Hindlimb muscle (tissue), 1 donor: ENCODE data around the gene PDK4. TPM values are rescaled to one million over a fixed set of nuclear protein-coding genes. Genes with fewer than 3 reads are reported as not detected.
"Not testable (repeated sequence)": the region's sequence is repeated elsewhere in the genome, so short reads cannot be mapped to it uniquely, and the experiment has no call there.

ENCODE experiments used
- DNase-seq: peaks from one replicate; pipeline ENCODE4 v3.0.0-alpha.2; 2013
- polyA plus RNA-seq: library from polyadenylated mRNA; unstranded; fragments of 120-200 nt; gene quantifications from one replicate; pipeline ENCODE4 v1.2.1, GENCODE V29; 2013; ENCODE audit not compliant: insufficient read length

PDK4 gene
- polyA plus RNA-seq = 19.2 TPM

DNA sequence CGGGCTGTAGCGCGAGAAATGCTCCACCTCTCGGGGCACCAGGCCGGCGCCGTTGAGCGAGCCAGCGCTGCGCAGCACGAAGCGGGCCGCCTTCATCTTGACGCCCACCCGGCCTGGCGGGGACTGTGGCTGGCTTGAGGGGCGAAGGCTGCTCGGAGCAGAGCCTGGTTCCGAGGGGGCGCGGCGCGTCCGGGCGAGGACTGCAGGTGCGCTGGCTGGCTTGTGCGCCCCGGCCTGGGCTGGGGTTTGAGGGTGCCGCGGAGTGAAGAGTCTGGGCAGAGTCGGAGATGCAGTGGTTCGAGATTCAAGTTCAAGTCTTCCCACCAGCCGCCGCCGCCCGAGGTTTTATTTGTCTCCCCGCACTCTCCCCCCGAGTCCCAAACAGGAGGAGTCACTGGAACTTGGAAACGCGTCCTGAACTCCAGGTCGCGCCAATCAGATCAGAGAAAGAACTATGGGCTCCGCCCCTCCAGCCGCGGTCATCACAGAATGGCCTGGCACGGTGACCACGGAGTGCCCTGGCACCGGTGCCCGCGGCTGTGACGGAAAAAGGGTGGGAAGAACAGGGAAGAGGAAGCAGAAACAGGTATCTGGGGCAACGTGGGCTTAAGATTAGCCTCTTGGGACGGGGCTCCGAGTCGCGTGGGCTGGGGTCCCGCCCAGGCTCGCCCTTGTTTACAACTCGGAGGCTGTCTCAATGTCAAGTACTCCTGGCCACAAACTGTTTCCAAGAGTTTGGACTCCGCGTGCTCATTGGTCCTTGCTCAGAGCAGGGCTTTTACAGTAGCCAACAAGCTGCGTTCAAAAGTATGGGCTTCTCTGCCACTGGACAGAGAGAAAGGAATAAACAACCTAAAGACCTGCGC is at the start of gene PDK4:
Gene PDK4, minus strand, starts transcription at position 319 of the 866 bp plus-strand sequence. Its CDS starts 223 bp downstream, at position 96.
- peak; percentile 90 for DNase-seq

DNA sequence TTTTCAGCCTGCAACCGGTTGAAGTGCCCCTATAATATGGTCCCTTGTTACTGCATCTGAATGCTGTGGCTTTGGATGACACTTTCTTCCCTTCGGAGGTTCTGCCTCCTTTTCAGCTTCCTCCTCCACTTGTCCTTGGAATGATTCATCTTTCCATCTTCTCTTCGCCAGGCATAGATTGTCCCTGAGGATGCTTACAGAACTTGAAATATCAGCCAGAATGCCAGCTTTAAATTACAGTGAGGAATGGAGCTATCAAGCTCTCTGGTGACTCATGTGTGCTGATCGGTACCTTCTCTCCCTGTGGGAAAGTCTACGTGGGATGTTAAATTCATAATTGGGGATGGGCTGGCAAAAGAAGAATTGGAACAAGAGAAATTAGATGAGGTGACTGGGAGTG is 45.9 kb upstream of the PDK4 start:
- no peak for DNase-seq

DNA sequence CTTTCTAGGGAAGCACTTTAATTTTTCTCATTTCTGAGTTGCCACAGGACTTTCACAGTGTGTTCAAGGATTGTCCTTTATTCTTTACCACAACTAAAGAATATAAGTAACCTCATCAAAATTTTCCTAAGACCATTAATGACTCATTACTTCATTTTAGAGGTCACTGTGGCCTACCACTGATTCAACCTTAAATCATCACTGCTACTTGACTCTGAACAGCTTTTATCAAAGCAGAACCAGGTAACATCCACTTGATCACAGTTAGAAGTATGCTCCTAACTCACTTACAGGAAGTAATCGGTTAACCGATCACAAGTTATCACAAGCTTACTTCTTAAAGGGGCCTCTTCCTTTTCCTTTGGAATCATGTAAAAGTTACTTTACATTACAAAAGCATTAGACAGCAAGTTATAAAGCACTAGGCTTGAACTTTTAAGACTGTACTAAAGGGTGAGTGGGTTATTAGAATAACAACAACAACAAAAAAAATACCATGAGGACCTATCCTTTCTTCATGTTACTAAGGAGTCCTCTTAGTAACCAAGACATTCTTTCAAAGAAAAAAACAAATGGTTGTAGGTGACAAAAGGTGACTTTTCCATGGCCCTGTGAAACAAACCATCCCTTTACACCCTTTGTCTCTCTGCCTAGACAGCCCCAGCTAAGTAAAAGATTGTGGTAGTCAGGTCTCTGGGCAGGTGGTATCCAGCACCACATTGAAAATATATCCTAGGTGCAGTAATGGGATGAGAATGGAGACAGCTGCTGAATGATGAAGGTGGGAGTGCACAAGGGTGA is 40.0 kb upstream of the PDK4 start:
- DNase-seq = no peak

DNA sequence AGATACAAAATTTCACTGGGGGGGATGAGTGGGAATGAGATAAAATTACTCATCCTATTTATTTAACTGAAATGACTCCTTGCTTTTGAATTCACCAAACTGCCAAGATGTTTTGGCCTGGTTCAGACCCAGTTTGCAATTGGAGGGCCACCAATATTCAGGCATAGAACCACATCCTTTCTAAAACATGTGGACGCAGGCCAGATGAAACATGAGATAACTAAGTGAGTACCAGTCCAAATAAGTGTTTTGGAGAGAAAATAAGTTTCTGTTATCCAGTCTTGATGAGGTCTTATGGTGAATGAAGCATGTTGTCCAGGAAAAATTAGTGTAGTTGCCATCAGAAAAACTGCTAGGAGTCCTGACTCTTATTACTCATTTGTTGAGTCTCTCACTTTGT is 36.3 kb upstream of the PDK4 start:
- no peak for DNase-seq

DNA sequence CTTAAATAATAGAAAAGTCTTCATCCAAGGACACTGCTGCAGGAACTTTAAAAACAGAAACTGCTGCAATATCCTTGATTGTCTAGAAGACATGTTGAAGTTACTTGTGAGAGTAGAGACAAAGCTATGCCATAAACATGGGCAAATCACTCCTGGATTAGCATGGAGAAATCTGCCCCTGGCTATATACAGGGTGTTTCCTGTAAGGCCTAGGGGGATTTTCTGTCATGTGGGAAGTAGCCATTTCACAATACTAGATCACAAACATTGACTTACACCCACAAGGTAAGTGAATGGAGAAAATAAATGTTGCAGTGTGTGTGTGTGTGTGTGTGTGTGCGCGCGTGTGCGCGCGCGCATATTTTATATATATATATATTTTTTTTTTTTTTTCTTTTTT is 35.2 kb upstream of the PDK4 start:
- no peak for DNase-seq

DNA sequence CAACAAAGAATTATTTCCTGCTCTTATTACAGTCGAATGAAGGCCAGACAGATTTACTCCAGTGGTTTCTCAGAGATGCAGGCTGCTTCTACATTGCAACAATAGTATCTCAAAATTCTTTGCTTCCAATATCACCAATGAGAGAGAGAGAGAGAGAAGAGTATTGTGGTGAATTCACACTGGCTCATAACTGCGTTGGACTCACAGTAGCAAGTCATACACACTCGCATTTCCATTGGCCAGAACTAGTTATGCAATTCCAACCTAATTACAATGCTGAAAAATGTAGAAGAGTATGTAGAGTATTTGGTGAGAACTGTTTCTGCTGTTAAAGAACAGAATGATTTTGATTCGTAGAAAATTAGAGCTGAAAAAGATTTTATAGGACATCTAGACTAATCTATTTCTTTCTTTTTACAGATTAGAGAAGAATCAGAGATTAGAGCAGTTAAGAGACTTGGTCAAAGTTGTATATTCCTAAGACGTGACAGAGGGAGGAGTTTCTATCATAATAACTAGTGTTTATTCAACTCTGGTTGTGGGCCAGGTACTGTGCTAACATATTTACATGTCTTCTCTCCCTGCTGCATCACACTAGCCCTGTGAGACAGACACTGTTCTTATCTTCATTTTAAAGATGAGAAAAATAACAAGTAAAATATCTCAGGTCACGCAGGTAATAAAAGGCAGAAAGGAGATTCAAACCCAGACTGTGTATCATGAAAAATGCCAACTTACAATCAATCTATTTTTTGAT is 34.6 kb upstream of the PDK4 start:
- DNase-seq = no peak

DNA sequence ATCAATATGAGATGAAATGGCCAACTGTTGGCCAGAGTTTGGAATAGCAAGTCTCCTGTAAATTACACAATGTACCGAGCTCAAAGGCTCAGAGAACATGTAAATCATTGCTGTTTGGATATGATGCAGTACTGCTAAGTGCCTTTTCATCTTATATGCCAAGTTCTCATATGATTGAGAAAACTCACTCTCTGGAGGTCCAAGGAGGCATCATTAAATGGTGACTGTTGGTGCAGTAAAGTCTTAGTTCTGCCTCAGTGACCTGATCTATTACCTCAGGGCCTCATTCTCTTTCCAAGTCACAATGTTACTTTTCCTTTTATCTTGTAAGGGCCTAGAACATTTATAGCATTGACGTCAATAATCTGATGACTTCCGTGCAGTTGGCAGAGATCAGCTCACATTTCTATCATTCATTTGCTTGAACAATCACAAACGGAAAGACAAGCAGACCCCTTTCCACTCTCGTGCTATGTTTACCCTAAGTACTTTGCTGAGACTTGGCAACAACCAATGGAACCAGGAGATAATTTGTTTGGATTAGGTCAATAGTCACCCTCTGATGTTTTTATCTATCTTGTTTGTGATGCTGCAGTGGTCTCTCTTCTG is 32.6 kb upstream of the PDK4 start:
- DNase-seq = no peak

DNA sequence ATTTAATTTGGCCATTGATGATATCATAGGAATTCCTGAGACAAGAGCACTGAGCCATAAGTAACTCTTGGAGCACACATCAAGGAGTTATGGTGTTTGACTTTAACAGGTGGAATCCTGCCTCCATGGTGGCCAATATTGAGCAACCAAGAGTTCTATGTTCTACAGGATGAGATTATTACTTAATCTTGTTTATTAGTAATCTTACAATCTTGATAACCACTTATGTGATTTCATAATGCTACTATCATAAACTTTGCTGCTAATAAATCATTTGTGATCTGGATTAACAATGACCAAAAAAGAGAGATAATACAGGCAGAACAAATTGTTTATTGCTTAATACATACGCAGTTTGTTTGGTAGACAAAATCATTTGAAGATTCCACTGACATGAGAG is 27.5 kb upstream of the PDK4 start:
- DNase-seq = no peak

DNA sequence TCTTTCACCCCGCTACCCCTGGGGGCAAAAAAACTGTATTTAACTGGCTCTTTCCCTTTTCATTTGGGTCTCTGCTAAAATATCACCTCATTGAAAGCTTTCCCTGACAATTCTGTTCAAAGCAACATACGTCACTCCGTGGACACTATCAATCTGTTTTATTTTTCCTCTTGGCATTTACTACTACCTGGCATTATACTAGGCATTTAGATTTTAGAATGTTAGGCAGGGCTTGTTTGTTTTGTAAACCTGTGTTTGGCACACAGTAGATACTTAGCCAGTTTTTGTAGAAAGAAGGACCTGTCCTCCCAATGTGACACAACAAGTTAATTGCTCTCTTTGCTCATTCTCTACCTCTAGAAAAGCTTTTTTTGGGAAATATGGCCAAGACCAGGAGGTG is 26.5 kb upstream of the PDK4 start:
- no peak for DNase-seq

DNA sequence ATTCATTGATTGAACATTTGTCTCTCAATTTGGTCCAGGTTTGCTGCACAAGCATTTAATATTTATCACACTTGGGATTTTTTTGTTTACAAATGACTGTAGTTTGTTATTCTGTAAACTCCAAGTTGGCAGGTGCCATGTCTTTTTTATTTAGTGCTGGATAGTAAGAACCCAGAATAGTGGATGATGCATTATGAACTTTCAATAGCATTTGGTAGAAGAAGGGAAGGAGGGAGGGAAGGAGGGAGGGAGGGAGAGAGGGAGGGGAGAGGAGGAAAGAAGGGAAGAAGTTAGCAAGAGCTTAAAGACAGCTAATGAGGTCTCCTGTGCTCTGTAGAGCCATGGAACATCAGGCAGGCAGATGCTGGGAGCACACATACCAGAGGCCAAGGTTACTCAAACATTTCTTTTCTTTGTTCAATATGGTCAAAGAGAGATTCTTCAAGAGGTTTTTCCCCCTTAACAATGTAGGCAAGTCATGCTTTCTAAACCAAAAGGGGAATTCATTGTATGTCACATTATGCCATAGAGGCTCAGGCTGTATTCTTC is 25.8 kb upstream of the PDK4 start:
- DNase-seq = no peak

DNA sequence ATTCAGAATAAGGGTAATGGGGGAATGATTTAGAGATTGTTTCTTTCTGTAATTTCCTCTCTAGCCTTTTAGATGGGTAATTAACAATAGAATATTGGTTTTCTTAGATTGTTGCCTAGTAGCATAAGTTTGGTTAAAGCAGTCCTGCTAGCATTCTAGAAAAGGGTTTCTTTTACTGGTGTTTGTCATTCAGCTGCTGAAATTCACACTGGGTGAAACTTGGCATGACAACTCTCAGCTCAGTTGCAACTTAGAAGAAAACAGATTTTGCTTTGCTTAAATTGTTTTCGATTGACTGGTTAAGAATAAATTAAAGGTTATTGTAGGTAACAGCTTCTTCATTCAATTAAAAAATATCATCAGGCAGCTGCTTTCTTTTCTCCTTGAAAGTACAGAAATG is 25.1 kb upstream of the PDK4 start:
- no peak for DNase-seq

DNA sequence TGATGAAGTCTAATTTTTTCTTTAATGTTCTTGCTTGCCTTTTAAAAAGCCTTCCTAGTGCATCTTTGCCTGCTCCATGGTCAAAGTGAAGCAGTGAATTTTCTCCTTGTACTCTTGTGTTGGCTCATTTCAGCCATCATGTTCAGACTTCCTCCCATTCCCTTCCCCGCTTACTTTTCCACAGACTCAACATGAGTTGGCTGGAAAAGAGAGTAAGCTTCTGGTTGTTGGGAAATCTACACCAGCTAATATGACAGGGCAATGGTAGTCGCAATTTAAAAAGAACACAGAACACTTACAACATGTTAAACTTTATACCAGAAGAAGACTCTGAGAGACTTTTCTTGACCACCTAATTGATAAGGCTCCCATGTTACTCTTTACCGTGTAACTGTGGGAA is 24.3 kb upstream of the PDK4 start:
- no peak for DNase-seq

DNA sequence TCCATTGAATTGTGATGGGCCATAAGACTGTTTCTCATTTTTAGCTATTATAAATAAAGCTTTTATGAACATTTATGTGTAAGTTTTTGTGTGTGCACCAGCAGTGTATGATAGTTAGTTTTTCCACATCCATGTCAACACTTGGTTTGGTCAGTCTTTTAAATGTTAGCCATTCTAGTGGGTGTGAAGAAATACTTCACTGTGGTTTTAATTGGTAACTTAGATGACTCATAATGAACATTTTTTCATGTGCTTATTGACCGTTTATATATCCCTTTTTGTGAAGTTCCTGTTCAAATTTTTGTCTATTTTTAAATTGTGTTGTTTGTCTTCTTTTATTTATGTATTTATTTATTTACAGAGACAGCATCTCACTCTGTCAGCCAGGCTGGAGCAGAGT is 23.6 kb upstream of the PDK4 start:
- no peak for DNase-seq

DNA sequence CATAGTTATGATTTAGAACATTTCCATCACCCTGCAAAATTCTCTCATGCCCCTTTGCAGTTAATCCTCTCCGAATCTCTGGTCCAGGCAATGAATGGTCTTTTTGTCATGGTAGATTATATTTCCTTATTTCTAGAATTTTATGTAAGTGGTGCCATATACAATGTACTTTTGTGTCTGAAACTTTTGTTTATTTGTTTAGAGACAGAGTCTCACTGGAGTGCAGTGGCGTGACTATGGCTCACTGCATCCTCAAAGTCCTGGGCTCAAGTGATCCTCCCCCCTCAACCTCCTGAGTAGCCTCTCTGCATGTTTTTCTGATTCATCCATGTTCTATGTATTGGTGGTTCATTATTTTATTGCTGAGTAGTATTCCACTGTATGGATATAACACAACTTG is 23.2 kb upstream of the PDK4 start:
- DNase-seq = no peak

DNA sequence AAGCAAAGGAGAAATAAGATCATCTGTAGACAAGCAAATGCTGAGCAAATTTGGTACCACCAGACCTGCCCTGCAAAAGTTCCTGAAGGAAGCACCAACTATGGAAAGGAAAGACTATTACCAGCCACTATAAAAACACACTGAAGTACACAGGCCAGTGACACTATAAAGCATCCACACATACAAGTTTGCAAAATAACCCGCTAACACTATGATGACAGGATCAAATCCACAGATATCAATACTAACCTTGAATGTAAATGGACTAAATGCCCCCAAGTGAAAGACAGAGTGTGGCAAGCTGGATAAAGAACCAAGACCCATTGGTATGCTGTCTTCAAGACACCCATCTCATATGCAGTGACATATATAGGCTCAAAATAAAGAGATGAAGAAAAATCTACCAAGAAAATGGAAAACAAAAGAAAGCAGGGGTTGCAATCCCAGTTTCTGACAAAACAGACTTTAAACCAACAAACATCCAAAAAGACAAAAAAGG is 18.2 kb upstream of the PDK4 start:
- no peak for DNase-seq

DNA sequence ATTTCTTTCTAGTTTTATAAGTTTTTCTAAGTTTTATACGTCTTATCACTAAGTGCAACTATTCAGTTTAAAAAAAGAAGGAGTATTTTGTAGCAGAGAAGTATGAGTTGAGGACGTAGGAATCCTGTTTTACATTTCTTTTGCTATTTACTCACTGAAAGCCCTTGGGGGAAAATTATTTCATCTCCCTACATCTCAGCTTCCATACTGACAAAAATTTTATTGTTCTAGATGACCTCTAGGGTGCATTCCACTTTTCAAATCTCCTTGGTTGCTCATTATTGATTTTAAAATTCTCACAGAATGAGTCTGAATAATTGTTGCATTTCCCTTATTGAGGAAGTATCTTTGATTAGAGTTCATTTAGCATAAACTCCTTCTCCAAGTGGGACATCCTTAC is 14.9 kb upstream of the PDK4 start:
- DNase-seq = no peak

DNA sequence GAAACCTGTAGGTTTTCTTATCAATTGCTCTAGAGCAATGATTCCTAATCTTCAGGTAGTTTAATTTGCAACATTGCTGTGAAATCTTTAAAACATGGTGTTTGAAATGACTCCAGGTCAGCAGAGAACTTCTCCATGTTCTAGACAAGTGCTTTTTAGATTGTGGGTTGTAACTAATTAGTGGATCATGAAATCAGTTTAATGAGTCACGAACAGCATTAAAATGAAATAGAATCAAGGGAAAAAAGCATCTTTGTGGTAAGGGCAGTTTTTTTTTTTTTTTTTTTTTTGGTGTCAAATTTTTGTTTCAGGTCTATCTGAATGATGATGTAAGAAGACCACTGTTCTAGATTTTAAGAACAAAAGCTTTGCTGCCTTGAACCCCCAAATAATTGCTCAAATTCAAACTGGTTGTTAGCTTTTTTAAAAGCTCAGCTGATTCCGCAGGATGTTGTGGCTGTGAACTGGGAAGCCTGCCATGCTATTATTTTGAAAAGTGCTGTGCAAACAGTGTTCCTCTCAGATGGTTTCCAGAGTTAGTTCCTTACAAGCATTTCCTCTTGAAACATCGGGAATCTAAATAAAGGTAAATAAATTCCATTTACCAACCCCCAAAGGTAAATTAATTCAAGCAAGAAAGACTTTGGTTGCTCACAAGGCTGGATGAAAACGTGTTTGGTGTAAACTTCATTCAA is 13.1 kb upstream of the PDK4 start:
- DNase-seq = peak; percentile 65

DNA sequence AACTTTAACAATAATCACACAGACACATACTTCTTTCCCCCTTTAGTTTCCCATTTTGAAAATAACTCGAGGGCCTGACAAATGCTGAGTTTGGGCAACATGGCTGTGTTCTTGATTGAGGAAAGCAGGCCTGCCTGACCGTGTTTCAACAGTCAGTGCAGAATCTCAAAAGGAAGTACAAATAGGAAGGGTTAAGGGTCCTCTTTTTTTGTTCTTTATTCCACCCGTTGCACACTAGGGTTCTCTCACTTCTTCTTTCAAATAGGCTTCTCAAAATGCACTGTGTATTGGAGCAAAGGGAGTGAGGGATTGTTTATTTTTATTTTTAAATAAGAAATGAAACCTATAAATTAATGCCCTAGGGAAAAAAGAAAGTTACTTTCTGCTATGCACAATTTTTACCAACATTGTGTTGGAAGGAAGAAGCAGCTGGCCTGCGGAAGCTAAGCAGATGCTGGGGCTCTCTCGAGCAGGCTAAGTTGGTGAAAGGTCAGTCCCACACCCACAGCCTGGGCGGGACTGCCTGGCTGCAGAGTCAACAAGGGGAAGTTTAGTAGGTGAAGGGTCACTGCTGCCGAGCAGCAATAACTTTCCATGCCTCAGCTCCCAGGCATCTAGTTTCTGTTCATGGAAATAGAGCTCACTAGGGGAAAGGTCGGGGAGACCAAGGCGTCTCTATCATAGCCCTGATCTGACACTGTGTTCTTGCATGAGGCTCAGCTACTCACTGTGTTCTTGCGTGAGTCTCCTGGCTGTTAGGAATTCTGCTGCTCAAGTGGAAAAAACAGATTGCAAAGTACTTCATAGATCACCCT is 12.2 kb upstream of the PDK4 start:
- DNase-seq = peak; percentile 91

DNA sequence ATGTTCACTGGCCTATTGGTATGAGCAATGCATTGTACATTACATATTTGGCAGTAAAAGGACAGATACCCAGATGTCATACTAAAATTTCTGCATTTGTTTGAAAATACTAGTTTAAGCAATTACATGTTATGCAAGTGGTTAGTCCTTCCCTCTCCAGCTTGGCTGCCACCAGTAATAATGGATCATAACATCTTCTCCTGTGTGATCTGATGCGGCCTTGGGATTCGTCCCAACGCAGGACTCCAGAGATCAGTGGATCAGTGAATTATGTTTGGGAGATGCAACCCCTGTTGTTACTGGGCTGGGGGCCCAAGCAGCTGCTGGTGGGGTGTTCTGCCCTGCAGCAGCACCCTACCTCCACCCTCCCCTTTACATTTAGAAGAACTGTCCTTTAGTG is 11.2 kb upstream of the PDK4 start:
- DNase-seq = no peak

DNA sequence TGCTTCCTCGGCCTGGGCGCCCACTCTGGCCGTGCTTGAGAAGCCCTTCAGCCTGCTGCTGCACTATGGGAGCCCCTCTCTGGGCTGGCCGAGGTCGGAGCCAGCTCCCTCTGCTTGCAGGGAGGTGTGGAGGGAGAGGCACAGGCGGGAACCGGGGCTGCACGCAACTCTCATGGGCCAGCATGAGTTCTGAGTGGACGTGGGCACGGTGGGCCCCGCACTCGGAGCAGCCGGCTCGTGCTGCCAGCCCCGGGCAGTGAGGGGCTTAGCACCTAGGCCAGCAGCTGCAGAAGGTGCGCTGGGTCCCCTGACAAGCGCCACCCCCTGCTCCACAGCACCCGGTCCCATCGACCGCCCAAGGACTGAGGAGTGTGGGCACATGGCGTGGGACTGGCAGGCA is 9.0 kb upstream of the PDK4 start:
- DNase-seq = no peak

DNA sequence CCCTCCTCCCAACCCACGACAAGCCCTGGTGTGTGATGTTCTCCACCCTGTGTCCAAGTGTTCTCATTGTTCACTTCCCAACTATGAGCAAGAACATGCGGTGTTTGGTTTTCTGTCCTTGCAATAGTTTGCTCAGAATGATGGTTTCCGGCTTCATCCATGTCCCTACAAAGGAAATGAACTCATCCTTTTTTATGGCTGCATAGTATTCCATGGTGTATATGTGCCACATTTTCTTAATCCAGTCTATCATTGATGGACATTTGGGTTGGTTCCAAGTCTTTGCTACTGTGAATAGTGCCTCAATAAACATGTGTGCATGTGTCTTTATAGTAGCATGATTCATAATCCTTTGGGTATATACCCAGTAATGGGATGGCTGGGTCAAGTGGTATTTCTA is 8.5 kb upstream of the PDK4 start:
- DNase-seq = not testable (repeated sequence)
